Measurements from ENCODE around the gene COA1.

The COA1 gene

GRCh38 chr7:43754596-43754995, 25.3 kb upstream of the COA1 start:
- H3K27me3 ChIP-seq (ENCODE audit: control insufficient read depth, insufficient read depth, low read length): peaks cover 6% of the 10 kb centered on the region
- H3K9ac ChIP-seq (ENCODE audit: low read length): no peak overlapping the region
- no peaks in the 10 kb centered on the region for H3K9me3 ChIP-seq (ENCODE audit: control insufficient read depth, low read length)
- no peaks in the 10 kb centered on the region for H3K4me1 ChIP-seq (ENCODE audit: control insufficient read depth, insufficient read depth, low read length)
- no peaks in the 10 kb centered on the region for H3K36me3 ChIP-seq (ENCODE audit: control insufficient read depth, insufficient read depth, low read length)
- no peak overlapping the region for H3K4me3 ChIP-seq (ENCODE audit: low read length)

- Histone ChIP-seq H3K9ac (ENCODE audit: low read length) (no peak overlapping the region), H3K36me3 (ENCODE audit: control insufficient read depth, insufficient read depth, low read length) (no peaks in the 10 kb centered on the region), H3K4me3 (ENCODE audit: low read length) (no peak overlapping the region), H3K4me1 (ENCODE audit: control insufficient read depth, insufficient read depth, low read length) (no peaks in the 10 kb centered on the region), H3K9me3 (ENCODE audit: control insufficient read depth, low read length) (no peaks in the 10 kb centered on the region), H3K27me3 (ENCODE audit: control insufficient read depth, insufficient read depth, low read length) (peaks cover 6% of the 10 kb centered on the region)
These were observed 24.5 kb upstream of the COA1 start for GRCh38 chr7:43753843-43754242.

GRCh38 chr7:43753271-43753810, 24.0 kb upstream of the COA1 start:
- no peaks in the 10 kb centered on the region for H3K4me1 ChIP-seq (ENCODE audit: control insufficient read depth, insufficient read depth, low read length)
- peaks cover 6% of the 10 kb centered on the region for H3K27me3 ChIP-seq (ENCODE audit: control insufficient read depth, insufficient read depth, low read length)
- no peak overlapping the region for H3K4me3 ChIP-seq (ENCODE audit: low read length)
- H3K9me3 ChIP-seq (ENCODE audit: control insufficient read depth, low read length): no peaks in the 10 kb centered on the region
- H3K36me3 ChIP-seq (ENCODE audit: control insufficient read depth, insufficient read depth, low read length): no peaks in the 10 kb centered on the region
- H3K9ac ChIP-seq (ENCODE audit: low read length): no peak overlapping the region

GRCh38 chr7:43752411-43752810, 23.1 kb upstream of the COA1 start:
- Histone ChIP-seq H3K9ac (ENCODE audit: low read length) (no peak overlapping the region), H3K27me3 (ENCODE audit: control insufficient read depth, insufficient read depth, low read length) (peaks cover under 1% of the 10 kb centered on the region), H3K9me3 (ENCODE audit: control insufficient read depth, low read length) (no peaks in the 10 kb centered on the region), H3K4me3 (ENCODE audit: low read length) (no peak overlapping the region), H3K36me3 (ENCODE audit: control insufficient read depth, insufficient read depth, low read length) (no peaks in the 10 kb centered on the region), H3K4me1 (ENCODE audit: control insufficient read depth, insufficient read depth, low read length) (no peaks in the 10 kb centered on the region)

- no peaks in the 10 kb centered on the region for H3K27me3 ChIP-seq (ENCODE audit: control insufficient read depth, insufficient read depth, low read length)
- no peaks in the 10 kb centered on the region for H3K36me3 ChIP-seq (ENCODE audit: control insufficient read depth, insufficient read depth, low read length)
- H3K4me3 ChIP-seq (ENCODE audit: low read length): no peak overlapping the region
- H3K4me1 ChIP-seq (ENCODE audit: control insufficient read depth, insufficient read depth, low read length): no peaks in the 10 kb centered on the region
- no peak overlapping the region for H3K9ac ChIP-seq (ENCODE audit: low read length)
- H3K9me3 ChIP-seq (ENCODE audit: control insufficient read depth, low read length): no peaks in the 10 kb centered on the region
These were observed 20.9 kb upstream of the COA1 start for GRCh38 chr7:43750016-43750887.

- H3K9ac ChIP-seq (ENCODE audit: low read length): no peak overlapping the region
- H3K4me1 ChIP-seq (ENCODE audit: control insufficient read depth, insufficient read depth, low read length): no peaks in the 10 kb centered on the region
- H3K9me3 ChIP-seq (ENCODE audit: control insufficient read depth, low read length): no peaks in the 10 kb centered on the region
- H3K4me3 ChIP-seq (ENCODE audit: low read length): no peak overlapping the region
- H3K36me3 ChIP-seq (ENCODE audit: control insufficient read depth, insufficient read depth, low read length): no peaks in the 10 kb centered on the region
- no peaks in the 10 kb centered on the region for H3K27me3 ChIP-seq (ENCODE audit: control insufficient read depth, insufficient read depth, low read length)
These were observed 20.1 kb upstream of the COA1 start for GRCh38 chr7:43749383-43749940.

GRCh38 chr7:43747328-43748105, 18.2 kb upstream of the COA1 start:
- no peaks in the 10 kb centered on the region for H3K36me3 ChIP-seq (ENCODE audit: control insufficient read depth, insufficient read depth, low read length)
- H3K9me3 ChIP-seq (ENCODE audit: control insufficient read depth, low read length): no peaks in the 10 kb centered on the region
- H3K9ac ChIP-seq (ENCODE audit: low read length): no peak overlapping the region
- H3K4me1 ChIP-seq (ENCODE audit: control insufficient read depth, insufficient read depth, low read length): no peaks in the 10 kb centered on the region
- H3K4me3 ChIP-seq (ENCODE audit: low read length): no peak overlapping the region
- H3K27me3 ChIP-seq (ENCODE audit: control insufficient read depth, insufficient read depth, low read length): no peaks in the 10 kb centered on the region

GRCh38 chr7:43742692-43743091, 13.4 kb upstream of the COA1 start:
- H3K4me3 ChIP-seq (ENCODE audit: low read length): no peak overlapping the region
- H3K4me1 ChIP-seq (ENCODE audit: control insufficient read depth, insufficient read depth, low read length): no peaks in the 10 kb centered on the region
- H3K9me3 ChIP-seq (ENCODE audit: control insufficient read depth, low read length): no peaks in the 10 kb centered on the region
- no peaks in the 10 kb centered on the region for H3K27me3 ChIP-seq (ENCODE audit: control insufficient read depth, insufficient read depth, low read length)
- H3K36me3 ChIP-seq (ENCODE audit: control insufficient read depth, insufficient read depth, low read length): no peaks in the 10 kb centered on the region
- no peak overlapping the region for H3K9ac ChIP-seq (ENCODE audit: low read length)

GRCh38 chr7:43737467-43738127, 8.3 kb upstream of the COA1 start:
- Histone ChIP-seq H3K27me3 (ENCODE audit: control insufficient read depth, insufficient read depth, low read length) (no peaks in the 10 kb centered on the region), H3K9me3 (ENCODE audit: control insufficient read depth, low read length) (no peaks in the 10 kb centered on the region), H3K4me1 (ENCODE audit: control insufficient read depth, insufficient read depth, low read length) (no peaks in the 10 kb centered on the region), H3K9ac (ENCODE audit: low read length) (no peak overlapping the region), H3K4me3 (ENCODE audit: low read length) (no peak overlapping the region), H3K36me3 (ENCODE audit: control insufficient read depth, insufficient read depth, low read length) (no peaks in the 10 kb centered on the region)

- H3K36me3 ChIP-seq (ENCODE audit: control insufficient read depth, insufficient read depth, low read length): no peaks in the 10 kb centered on the region
- H3K27me3 ChIP-seq (ENCODE audit: control insufficient read depth, insufficient read depth, low read length): no peaks in the 10 kb centered on the region
- no peak overlapping the region for H3K4me3 ChIP-seq (ENCODE audit: low read length)
- no peaks in the 10 kb centered on the region for H3K4me1 ChIP-seq (ENCODE audit: control insufficient read depth, insufficient read depth, low read length)
- H3K9ac ChIP-seq (ENCODE audit: low read length): no peak overlapping the region
- H3K9me3 ChIP-seq (ENCODE audit: control insufficient read depth, low read length): no peaks in the 10 kb centered on the region
These were observed 6.7 kb upstream of the COA1 start for GRCh38 chr7:43735802-43736603.

- no peaks in the 10 kb centered on the region for H3K36me3 ChIP-seq (ENCODE audit: control insufficient read depth, insufficient read depth, low read length)
- no peaks in the 10 kb centered on the region for H3K4me1 ChIP-seq (ENCODE audit: control insufficient read depth, insufficient read depth, low read length)
- H3K9ac ChIP-seq (ENCODE audit: low read length): no peak overlapping the region
- no peak overlapping the region for H3K4me3 ChIP-seq (ENCODE audit: low read length)
- no peaks in the 10 kb centered on the region for H3K27me3 ChIP-seq (ENCODE audit: control insufficient read depth, insufficient read depth, low read length)
- H3K9me3 ChIP-seq (ENCODE audit: control insufficient read depth, low read length): no peaks in the 10 kb centered on the region
These were observed 6.1 kb upstream of the COA1 start for GRCh38 chr7:43735403-43735801.

All from mucosa of stomach (tissue), 1 donor.